NOMO-1 (cell line): ENCODE results near the gene ASTL.
A peak's percentile ranks its signal among the peaks of the same experiment; 100 is the strongest.

ENCODE experiments used
- DNase-seq, 2 experiments: peaks; one replicate each; lab custom pipeline; 2025; ENCODE audit not compliant: unreplicated experiment in 2 of 2; lab: John Stamatoyannopoulos, UW

ASTL gene

GRCh38 chr2:96138179-96139145 lies at the start of gene ASTL:
Gene ASTL (minus strand): TSS chr2:96138502. CDS start chr2:96138436, 66 bp downstream.
- DNase-seq, result peak; percentile 28 to 30

GRCh38 chr2:96186562-96186961 lies 48.3 kb upstream of the ASTL start:
- no peak for DNase-seq

GRCh38 chr2:96185516-96185915 lies 47.2 kb upstream of the ASTL start:
- no peak for DNase-seq

GRCh38 chr2:96184989-96185388 lies 46.7 kb upstream of the ASTL start:
- no peak for DNase-seq

GRCh38 chr2:96184188-96184587 lies 45.9 kb upstream of the ASTL start:
- DNase-seq, result no peak

GRCh38 chr2:96181529-96181928 lies 43.2 kb upstream of the ASTL start:
- no peak for DNase-seq

- no peak for DNase-seq
These were observed 42.2 kb upstream of the ASTL start for GRCh38 chr2:96180521-96180920.

- no peak for DNase-seq
These were observed 41.7 kb upstream of the ASTL start for GRCh38 chr2:96180002-96180401.

- no peak for DNase-seq
These were observed 38.4 kb upstream of the ASTL start for GRCh38 chr2:96176661-96177060.

- DNase-seq, result no peak
These were observed 37.6 kb upstream of the ASTL start for GRCh38 chr2:96175951-96176350.

GRCh38 chr2:96174251-96175144 lies 36.2 kb upstream of the ASTL start:
- DNase-seq, result peak; percentile 28 to 72

- no peak for DNase-seq
These were observed 33.5 kb upstream of the ASTL start for GRCh38 chr2:96171831-96172230.

GRCh38 chr2:96170626-96171025 lies 32.3 kb upstream of the ASTL start:
- DNase-seq, result no peak

GRCh38 chr2:96169868-96170507 lies 31.7 kb upstream of the ASTL start:
- DNase-seq, result no peak

GRCh38 chr2:96167407-96168013 lies 29.2 kb upstream of the ASTL start:
- no peak for DNase-seq

GRCh38 chr2:96164459-96165184 lies 26.3 kb upstream of the ASTL start:
- no peak for DNase-seq

GRCh38 chr2:96163768-96164429 lies 25.6 kb upstream of the ASTL start:
- no peak for DNase-seq

GRCh38 chr2:96163415-96163767 lies 25.1 kb upstream of the ASTL start:
- no peak for DNase-seq

GRCh38 chr2:96161898-96162297 lies 23.6 kb upstream of the ASTL start:
- DNase-seq, result no peak
